Activated naive CD4-positive, alpha-beta T cell treated with anti-CD3 and anti-CD28 coated beads, Interleukin-2, amount 50 U/mL, for 24 hours (primary cell): ENCODE results near the gene RBM48.
A peak's percentile ranks its signal among the peaks of the same experiment; 100 is the strongest.
"Not testable (repeated sequence)": the region's sequence is repeated elsewhere in the genome, so short reads cannot be mapped to it uniquely, and the experiment has no call there.

Source experiments
- H3K27ac Mint-ChIP-seq: one replicate; pipeline ENCODE4 v1.8.0; 2021; ENCODE audit warnings: mild to moderate bottlenecking, mixed read lengths
- H3K27me3 Mint-ChIP-seq: one replicate; pipeline ENCODE4 v1.8.0; 2021; ENCODE audit warnings: mixed read lengths
- H3K36me3 Mint-ChIP-seq: one replicate; pipeline ENCODE4 v1.8.0; 2021; ENCODE audit warnings: mixed read lengths
- H3K4me1 Mint-ChIP-seq: one replicate; pipeline ENCODE4 v1.8.0; 2021; ENCODE audit warnings: mixed read lengths
- H3K4me3 Mint-ChIP-seq: one replicate; pipeline ENCODE4 v1.8.0; 2021; ENCODE audit warnings: mild to moderate bottlenecking, mixed read lengths
- H3K9me3 Mint-ChIP-seq: one replicate; pipeline ENCODE4 v1.8.0; 2021; ENCODE audit warnings: mixed read lengths

Gene RBM48

DNA sequence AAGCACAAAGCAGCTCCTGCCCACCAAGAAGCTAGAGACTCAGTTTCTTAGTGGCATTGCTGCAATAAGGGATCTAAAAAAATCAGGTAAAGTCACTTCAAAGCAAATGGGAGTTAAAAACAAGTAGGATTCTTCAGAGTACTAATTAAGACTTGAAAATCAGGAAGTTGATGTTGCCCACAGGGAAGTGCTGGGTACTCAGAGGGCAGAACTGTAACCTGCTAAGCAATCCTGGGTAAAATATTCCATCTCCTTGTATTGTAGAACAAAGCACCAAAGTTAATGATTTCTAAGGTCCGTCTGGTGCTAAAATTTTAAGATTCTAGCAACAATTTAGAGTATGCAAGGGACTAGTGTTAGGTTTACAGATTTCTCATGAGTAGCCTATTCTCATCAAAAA is 8.6 kb upstream of the RBM48 start:
- Mint-ChIP-seq H3K27ac (peak overlapping the region; percentile 1), H3K9me3 (no peaks in the 10 kb centered on the region), H3K27me3 (no peaks in the 10 kb centered on the region), H3K4me1 (peaks cover 12% of the 10 kb centered on the region), H3K4me3 (no peak overlapping the region), H3K36me3 (no peaks in the 10 kb centered on the region)

DNA sequence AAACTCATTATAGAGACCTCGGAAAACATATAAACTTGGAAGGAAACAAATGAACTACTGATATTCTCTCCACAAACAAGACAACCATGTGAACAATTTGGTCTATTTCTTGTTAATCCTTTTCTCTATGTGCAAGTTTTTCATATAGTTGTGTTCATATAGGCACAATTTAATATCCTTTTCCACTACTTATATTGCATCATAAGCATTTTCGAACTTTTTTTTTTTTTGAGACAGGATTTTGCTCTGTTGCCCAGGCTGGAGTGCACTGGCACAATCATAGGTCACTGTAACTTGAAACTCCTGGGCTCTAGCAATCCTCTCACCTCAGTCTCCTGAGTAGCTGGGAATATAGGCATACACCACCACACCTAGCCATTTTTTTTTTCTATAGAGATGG is 5.5 kb upstream of the RBM48 start:
- Mint-ChIP-seq H3K9me3 (no peaks in the 10 kb centered on the region), H3K36me3 (no peaks in the 10 kb centered on the region), H3K27ac (no peak overlapping the region), H3K4me3 (no peak overlapping the region), H3K27me3 (no peaks in the 10 kb centered on the region), H3K4me1 (peaks cover 23% of the 10 kb centered on the region)

DNA sequence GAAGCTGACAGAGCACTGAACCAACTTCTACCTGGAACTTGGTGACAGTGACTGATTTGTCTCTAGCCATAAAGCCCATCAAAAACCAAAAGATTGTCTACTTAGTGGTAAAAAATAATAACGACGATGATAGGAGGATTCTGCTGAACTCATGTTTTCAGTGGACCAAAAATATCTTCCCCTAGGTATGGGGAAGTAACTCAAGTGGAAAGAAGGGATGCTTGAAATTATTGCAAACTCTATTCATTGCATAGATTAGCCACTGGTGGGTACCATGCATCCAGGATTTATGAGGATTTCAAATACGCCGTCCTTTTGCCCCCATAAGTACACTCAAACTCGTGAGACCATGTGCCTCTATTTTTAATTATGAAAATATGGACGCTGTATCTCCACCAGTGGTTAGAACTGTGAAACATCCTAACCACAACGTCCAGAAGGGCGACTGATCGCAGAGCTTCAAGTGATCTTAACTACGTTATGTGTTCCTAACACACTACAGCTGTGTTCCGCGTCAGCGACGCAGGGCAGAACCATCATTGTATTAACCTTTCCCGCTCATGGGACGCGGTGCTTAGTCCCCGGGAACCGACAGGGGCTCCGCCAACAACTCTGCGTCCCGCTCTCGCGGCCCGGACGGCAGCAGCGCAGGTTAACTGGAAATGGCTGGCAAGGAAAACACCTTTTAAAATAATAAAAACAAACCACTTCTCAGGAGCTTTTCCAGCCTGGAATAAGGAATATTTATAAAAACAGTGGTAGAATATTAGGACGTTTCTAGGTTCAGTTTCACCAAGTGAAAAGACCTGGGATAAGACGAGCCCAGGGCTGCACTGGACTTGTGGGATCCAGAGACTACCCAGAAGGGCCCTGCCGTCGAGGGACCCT is 1.1 kb upstream of the RBM48 start:
- H3K4me1 Mint-ChIP-seq = peaks cover 46% of the 10 kb centered on the region
- H3K9me3 Mint-ChIP-seq = no peaks in the 10 kb centered on the region
- peaks cover 7% of the 10 kb centered on the region for H3K36me3 Mint-ChIP-seq
- peak overlapping the region; percentile 95 for H3K27ac Mint-ChIP-seq
- H3K27me3 Mint-ChIP-seq = no peaks in the 10 kb centered on the region
- H3K4me3 Mint-ChIP-seq = peak overlapping the region; percentile 92

DNA sequence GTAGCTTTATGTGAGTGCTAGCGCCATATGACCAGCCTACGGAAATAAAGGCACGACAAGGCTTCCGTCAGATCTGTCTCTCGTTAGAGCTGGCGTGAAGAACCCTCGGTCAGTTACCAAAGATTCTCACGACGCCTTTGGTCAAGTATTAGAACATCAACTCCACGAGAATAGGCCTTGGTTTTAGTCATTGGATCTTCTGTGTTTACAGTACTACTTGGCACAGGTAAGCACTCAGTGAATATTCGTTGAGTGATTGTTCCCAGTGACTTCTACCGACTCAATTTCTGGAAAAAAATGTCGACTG is 316 bp downstream of the RBM48 start:
- no peaks in the 10 kb centered on the region for H3K9me3 Mint-ChIP-seq
- no peaks in the 10 kb centered on the region for H3K27me3 Mint-ChIP-seq
- H3K36me3 Mint-ChIP-seq = peaks cover 13% of the 10 kb centered on the region
- peak overlapping the region; percentile 98 for H3K27ac Mint-ChIP-seq
- peak overlapping the region; percentile 92 for H3K4me3 Mint-ChIP-seq
- H3K4me1 Mint-ChIP-seq = peaks cover 58% of the 10 kb centered on the region

DNA sequence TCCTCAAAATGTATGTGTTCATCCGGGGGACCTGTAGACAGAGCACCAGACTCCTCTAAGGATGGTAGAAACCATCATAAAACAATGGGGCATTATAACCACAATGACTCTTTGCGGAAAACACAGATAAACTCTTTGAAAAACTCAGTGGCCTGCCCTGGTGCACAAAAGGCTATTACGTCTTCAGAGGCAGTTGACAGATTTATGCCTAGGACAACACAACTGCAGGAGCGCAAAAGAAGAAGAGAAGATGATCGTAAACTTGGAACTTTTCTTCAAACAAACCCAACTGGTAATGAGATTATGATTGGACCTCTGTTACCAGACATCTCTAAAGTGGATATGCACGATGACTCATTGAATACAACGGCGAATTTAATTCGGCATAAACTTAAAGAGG is 6.0 kb downstream of the RBM48 start:
- Mint-ChIP-seq H3K36me3 (peaks cover 20% of the 10 kb centered on the region), H3K4me3 (no peak overlapping the region)

DNA sequence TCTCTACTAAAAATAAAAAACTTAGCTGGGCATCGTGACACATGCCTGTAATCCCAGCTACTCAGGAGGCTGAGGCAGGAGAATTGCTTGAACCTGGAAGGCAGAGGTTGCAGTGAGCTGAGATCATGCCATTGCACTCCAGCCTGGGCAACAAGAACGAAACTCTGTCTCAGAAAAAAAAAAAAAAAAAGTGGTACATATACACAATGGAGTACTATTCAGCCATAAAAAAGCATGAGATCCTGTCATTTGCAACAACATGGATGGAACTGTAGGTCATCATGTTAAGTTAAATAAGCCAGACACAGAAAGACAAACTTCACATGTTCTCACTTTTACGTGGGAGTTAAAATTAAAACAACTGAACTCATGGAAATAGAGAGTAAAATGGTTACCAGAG is 14.9 kb downstream of the RBM48 start:
- H3K27me3 Mint-ChIP-seq, H3K9me3 Mint-ChIP-seq, H3K4me3 Mint-ChIP-seq, H3K36me3 Mint-ChIP-seq, H3K4me1 Mint-ChIP-seq, H3K27ac Mint-ChIP-seq: not testable (repeated sequence)

More for the DNA sequence above, 6.0 kb downstream of the RBM48 start:
- Mint-ChIP-seq H3K27ac (peak overlapping the region; percentile 46), H3K9me3 (no peaks in the 10 kb centered on the region), H3K27me3 (no peaks in the 10 kb centered on the region), H3K4me1 (peaks cover 48% of the 10 kb centered on the region)

DNA sequence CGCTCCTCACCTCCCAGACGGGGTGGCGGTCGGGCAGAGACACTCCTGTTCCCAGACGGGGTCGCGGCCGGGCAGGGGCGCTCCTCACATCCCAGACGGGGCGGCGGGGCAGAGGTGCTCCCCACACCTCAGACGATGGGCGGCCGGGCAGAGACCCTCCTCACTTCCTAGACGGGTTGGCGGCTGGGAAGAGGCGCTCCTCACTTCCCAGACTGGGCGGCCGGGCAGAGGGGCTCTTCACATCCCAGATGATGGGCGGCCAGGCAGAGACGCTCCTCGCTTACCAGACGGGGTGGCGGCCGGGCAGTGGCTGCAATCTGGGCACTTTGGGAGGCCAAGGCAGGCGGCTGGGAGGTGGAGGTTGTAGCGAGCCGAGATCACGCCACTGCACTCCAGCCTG is 16.5 kb downstream of the RBM48 start:
- H3K27ac Mint-ChIP-seq, H3K27me3 Mint-ChIP-seq, H3K4me3 Mint-ChIP-seq, H3K4me1 Mint-ChIP-seq, H3K36me3 Mint-ChIP-seq, H3K9me3 Mint-ChIP-seq: not testable (repeated sequence)

DNA sequence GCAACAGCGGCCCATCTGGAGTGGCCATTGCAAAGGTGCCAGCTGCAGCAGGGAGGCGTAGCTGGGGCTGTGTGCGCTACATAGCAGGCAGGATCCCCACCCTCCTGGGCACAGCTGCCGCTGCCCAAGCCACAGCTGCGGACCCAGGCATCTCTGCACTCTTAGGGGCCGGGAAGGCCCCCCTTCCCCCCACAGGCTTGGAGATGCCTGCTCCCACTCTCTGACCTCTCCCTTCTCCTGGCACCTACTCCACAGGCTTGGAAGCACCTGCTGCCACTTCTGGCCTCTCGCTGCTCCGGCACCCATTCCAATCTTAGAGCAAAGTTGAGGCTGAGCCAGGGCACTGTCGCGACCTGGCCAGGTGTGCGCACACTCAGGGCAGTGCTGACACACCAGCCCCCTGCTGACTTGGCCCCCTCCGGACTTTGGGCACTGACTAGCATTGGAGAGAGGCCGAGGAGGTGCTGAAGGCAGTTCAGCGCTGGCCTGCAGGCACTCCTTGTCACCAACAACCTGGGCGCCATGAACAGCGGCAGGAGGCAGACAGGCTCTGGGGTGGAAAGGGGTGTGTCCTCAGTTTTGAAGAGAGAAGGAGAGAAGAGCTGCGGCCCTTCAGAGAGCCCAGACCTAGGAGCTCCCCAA is 18.4 kb downstream of the RBM48 start:
- Mint-ChIP-seq H3K36me3 (no peaks in the 10 kb centered on the region), H3K4me3 (no peak overlapping the region), H3K9me3 (no peaks in the 10 kb centered on the region), H3K27me3 (no peaks in the 10 kb centered on the region), H3K27ac (no peak overlapping the region), H3K4me1 (no peaks in the 10 kb centered on the region)

DNA sequence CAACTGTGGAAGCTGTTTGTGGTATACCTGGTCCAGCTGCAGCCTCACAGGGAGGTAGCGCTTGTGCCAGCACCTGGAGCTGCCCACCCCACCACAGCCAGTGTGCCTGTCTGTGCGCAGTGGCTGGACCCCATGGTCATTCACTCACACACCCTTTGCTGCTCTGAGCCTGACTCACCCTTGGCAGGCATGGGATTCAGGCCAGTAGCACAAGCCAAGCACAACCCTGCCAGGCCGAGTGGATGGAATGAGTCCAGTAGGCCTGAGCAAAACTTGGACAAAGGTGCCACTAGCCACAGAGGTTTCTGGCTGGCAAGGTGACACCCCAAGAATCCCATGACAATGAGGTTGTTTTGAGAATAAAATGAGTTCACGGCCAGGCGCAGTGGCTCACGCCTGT is 19.0 kb downstream of the RBM48 start:
- Mint-ChIP-seq H3K27ac (no peak overlapping the region), H3K27me3 (no peaks in the 10 kb centered on the region), H3K4me1 (no peaks in the 10 kb centered on the region), H3K36me3 (no peaks in the 10 kb centered on the region), H3K4me3 (no peak overlapping the region), H3K9me3 (no peaks in the 10 kb centered on the region)

DNA sequence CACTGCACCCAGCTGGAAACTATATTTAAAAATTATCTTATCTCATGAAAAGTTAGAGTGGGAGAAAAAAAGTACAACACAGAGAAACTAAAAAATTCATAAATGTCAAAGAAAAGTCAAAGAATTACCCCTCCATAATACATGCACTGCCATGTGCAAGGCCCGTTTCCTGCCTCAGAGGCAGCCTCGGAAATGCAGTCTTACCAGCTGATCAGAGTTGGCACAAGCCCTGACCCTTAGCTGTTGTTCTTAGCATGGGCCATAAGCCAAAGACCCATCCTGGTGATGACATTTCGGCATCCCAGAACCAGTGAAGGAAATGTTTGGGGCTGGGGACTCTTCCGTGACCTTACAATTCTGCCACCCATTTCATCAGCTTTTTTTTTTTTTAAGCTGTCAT is 21.6 kb downstream of the RBM48 start:
- H3K9me3 Mint-ChIP-seq = no peaks in the 10 kb centered on the region
- no peaks in the 10 kb centered on the region for H3K36me3 Mint-ChIP-seq
- H3K27ac Mint-ChIP-seq = no peak overlapping the region
- no peak overlapping the region for H3K4me3 Mint-ChIP-seq
- no peaks in the 10 kb centered on the region for H3K27me3 Mint-ChIP-seq
- H3K4me1 Mint-ChIP-seq = no peaks in the 10 kb centered on the region

DNA sequence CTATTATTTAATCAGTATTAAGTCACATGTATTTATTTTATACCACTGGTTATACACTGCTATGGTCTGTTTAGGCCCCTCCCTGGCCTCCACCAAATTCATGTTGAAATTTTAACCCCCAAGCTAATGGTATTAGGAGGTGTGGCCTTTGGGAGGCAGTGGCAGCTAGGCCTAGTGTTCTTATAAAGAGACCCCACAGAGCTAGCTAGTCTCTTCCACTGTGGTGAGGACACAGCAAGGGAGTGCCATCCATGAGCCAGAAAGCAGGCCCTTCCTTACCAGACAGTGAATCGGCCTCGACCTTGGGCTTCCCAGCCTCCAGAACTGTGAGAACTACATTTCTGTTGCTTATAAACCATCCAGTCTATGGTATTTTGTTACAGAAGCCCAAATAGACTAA is 28.7 kb downstream of the RBM48 start:
- no peaks in the 10 kb centered on the region for H3K27me3 Mint-ChIP-seq
- H3K27ac Mint-ChIP-seq = no peak overlapping the region
- H3K36me3 Mint-ChIP-seq = peaks cover 2% of the 10 kb centered on the region
- H3K4me1 Mint-ChIP-seq = no peaks in the 10 kb centered on the region
- H3K9me3 Mint-ChIP-seq = no peaks in the 10 kb centered on the region
- H3K4me3 Mint-ChIP-seq = no peak overlapping the region

DNA sequence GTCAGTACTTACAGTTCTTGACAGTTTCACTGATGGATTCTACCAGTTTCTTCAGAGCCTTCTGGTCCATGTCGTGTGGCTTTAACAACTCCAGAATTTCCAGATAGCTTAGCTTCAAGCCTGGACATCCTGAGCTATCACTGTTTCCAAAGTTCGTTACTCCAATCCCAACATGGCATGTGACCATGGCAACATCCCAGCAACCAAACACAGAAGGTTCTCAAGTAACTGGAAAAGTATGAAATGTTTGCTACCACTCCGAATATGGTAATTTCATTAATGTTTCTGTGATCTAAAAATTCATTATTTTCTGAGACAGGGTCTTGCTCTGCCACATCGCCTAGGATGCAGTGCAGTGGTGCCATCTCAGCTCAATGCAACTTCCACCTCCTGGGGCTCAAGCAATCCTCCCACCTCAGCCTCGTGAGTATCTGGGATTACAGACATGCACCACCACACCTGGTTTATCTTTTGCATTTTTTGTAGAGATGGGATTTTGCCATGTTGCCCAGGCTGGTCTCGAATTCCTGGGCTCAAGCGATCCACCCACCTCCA is 29.3 kb downstream of the RBM48 start:
- peak overlapping the region; percentile 51 for H3K27ac Mint-ChIP-seq
- no peaks in the 10 kb centered on the region for H3K9me3 Mint-ChIP-seq
- no peak overlapping the region for H3K4me3 Mint-ChIP-seq
- H3K4me1 Mint-ChIP-seq = no peaks in the 10 kb centered on the region
- peaks cover 2% of the 10 kb centered on the region for H3K36me3 Mint-ChIP-seq
- no peaks in the 10 kb centered on the region for H3K27me3 Mint-ChIP-seq

DNA sequence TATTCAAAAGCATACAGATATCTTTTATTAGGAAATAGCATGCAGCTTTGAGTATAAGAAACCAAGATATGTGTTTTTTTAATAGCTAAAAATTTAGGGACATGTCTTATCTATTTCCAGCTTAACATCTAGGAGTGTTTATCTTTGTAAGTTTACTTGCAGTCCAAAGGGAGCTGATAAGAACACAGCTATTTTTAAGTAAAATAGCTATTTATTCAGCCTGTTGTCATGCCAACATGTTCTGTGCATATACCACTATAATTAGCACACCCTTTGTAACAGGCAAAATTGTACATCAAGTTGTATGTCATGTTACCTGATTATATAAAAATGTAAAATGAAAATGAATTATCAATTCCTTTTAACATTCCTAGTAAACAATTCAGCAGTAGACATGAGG is 32.0 kb downstream of the RBM48 start:
- no peak overlapping the region for H3K4me3 Mint-ChIP-seq
- H3K36me3 Mint-ChIP-seq = peaks cover 2% of the 10 kb centered on the region
- H3K27ac Mint-ChIP-seq = no peak overlapping the region
- H3K9me3 Mint-ChIP-seq = no peaks in the 10 kb centered on the region
- H3K4me1 Mint-ChIP-seq = no peaks in the 10 kb centered on the region
- no peaks in the 10 kb centered on the region for H3K27me3 Mint-ChIP-seq

DNA sequence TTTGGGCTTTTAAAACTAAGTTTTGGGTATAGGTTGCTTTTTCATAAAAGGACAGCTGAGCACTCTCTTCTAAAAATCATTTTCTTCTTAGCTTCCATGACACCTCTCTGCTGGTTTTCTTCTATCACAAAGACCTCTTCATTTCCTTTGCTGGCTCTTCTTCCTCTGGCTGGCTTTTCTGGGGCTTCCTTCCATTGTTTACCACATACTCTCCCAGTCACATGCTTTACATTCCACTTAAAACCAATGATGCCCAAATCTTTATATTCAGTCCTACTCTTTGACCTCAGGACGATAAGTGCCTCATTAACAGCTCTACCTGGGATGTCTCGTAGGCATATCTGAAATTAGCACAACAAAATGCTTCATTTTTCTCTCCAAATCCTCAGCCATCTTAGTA is 34.8 kb downstream of the RBM48 start:
- Mint-ChIP-seq H3K4me3 (no peak overlapping the region), H3K36me3 (peaks cover 3% of the 10 kb centered on the region), H3K4me1 (no peaks in the 10 kb centered on the region), H3K9me3 (no peaks in the 10 kb centered on the region), H3K27me3 (no peaks in the 10 kb centered on the region), H3K27ac (peak overlapping the region; percentile 63)

DNA sequence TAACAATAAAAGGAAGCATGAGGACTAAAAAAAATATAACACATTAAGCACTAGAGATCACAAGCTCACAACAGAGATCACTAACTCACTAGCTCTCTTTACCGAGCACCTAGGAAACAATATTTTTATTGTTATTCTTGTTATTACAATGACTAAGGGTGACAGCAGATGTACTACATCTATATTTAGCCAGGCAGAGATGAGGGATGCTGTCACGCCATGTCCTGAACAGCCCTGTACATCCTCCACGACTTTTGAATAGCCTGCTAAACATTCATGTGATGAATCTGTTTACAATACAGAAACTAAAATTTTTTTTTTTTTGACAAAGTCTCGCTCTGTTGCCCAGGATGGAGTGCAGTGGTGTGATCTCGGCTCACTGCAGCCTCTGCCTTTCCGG is 38.9 kb downstream of the RBM48 start:
- H3K4me3 Mint-ChIP-seq = no peak overlapping the region
- no peak overlapping the region for H3K27ac Mint-ChIP-seq
- H3K9me3 Mint-ChIP-seq = no peaks in the 10 kb centered on the region
- H3K4me1 Mint-ChIP-seq = peaks cover 5% of the 10 kb centered on the region
- H3K27me3 Mint-ChIP-seq = no peaks in the 10 kb centered on the region
- peaks cover 9% of the 10 kb centered on the region for H3K36me3 Mint-ChIP-seq

DNA sequence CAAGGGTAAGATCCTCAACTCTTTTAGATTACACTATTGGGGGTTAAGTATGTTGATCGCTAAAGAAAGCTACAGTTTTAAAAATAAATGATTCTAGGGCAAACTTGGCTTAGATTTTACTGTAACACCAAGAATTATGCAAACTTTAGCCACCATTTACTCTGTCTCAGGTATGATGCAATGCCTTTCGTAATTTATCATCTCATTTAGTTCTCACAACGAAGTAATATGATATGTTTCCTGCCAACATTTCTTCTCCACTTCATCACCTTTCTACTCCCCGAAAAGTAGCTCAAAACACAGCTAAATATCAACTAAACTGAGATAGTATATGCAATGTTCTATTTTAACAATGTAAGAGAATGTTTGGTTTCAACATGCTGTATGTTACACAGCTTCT is 40.5 kb downstream of the RBM48 start:
- peaks cover 11% of the 10 kb centered on the region for H3K36me3 Mint-ChIP-seq
- no peaks in the 10 kb centered on the region for H3K27me3 Mint-ChIP-seq
- no peak overlapping the region for H3K27ac Mint-ChIP-seq
- H3K9me3 Mint-ChIP-seq = no peaks in the 10 kb centered on the region
- peaks cover 7% of the 10 kb centered on the region for H3K4me1 Mint-ChIP-seq
- no peak overlapping the region for H3K4me3 Mint-ChIP-seq
